Panc1 (cell line): ENCODE data around the gene NCAPH2.

Source experiments
- POLR2AphosphoS5 ChIP-seq: IDR thresholded peaks from 2 replicates; pipeline ENCODE4 v1.6.1; 2012; ENCODE audit warnings: mild to moderate bottlenecking, low read depth, low read length, moderate library complexity
- TF ChIP-seq, protein P1 (sequence below): fragments of 450-650 bp; IDR thresholded peaks from 2 replicates; pipeline ENCODE4 v1.5.1; 2017; ENCODE audit warnings: mild to moderate bottlenecking

DNA sequence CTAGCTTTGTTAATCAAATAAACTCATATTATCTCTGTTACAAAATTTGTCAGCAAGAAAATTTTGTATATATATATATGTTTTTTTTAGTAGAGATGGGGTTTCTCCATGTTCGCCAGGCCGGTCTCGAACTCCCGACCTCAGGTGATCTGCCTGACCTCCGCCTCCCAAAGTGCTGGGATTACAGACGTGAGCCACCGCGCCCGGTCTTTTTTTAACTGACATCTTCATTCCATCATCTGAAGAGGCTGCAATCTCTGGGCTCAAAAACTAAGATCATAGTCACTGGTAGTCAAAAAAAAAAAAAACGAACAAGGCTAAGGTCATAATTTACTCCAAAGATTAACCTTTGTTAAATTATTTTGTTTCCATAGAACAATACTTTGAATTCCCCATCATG lies 32.4 kb downstream of the NCAPH2 start:
- TF ChIP-seq, protein P1, sequence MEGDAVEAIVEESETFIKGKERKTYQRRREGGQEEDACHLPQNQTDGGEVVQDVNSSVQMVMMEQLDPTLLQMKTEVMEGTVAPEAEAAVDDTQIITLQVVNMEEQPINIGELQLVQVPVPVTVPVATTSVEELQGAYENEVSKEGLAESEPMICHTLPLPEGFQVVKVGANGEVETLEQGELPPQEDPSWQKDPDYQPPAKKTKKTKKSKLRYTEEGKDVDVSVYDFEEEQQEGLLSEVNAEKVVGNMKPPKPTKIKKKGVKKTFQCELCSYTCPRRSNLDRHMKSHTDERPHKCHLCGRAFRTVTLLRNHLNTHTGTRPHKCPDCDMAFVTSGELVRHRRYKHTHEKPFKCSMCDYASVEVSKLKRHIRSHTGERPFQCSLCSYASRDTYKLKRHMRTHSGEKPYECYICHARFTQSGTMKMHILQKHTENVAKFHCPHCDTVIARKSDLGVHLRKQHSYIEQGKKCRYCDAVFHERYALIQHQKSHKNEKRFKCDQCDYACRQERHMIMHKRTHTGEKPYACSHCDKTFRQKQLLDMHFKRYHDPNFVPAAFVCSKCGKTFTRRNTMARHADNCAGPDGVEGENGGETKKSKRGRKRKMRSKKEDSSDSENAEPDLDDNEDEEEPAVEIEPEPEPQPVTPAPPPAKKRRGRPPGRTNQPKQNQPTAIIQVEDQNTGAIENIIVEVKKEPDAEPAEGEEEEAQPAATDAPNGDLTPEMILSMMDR: no peak
- TF ChIP-seq POLR2AphosphoS5: no peak
